OCI-LY7 (cell line): ENCODE results near the gene FAH.

Source experiments
- EZH2phosphoT487 ChIP-seq: fragments of 200-600 bp; sonication (generic); IDR thresholded peaks from 2 replicates; pipeline ENCODE4 v1.6.1; 2018; ENCODE audit warnings: low read depth, borderline replicate concordance, mild to moderate bottlenecking, mixed run types, antibody characterized with exemption, low read length, moderate library complexity, mixed read lengths
- TF ChIP-seq, protein P1 (sequence below): fragments of 200-600 bp; sonication (generic); conservative IDR thresholded peaks from 2 replicates; pipeline ENCODE4 v1.5.1; 2014; ENCODE audit warnings: mild to moderate bottlenecking, antibody characterized with exemption, low read length, moderate library complexity, mixed read lengths

- TF ChIP-seq, protein P1, sequence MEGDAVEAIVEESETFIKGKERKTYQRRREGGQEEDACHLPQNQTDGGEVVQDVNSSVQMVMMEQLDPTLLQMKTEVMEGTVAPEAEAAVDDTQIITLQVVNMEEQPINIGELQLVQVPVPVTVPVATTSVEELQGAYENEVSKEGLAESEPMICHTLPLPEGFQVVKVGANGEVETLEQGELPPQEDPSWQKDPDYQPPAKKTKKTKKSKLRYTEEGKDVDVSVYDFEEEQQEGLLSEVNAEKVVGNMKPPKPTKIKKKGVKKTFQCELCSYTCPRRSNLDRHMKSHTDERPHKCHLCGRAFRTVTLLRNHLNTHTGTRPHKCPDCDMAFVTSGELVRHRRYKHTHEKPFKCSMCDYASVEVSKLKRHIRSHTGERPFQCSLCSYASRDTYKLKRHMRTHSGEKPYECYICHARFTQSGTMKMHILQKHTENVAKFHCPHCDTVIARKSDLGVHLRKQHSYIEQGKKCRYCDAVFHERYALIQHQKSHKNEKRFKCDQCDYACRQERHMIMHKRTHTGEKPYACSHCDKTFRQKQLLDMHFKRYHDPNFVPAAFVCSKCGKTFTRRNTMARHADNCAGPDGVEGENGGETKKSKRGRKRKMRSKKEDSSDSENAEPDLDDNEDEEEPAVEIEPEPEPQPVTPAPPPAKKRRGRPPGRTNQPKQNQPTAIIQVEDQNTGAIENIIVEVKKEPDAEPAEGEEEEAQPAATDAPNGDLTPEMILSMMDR: no peak
- no peak for TF ChIP-seq EZH2phosphoT487
These were observed 62.1 kb downstream of the FAH start for GRCh38 chr15:80214910-80215309.
